Endothelial cell of umbilical vein (primary cell): ENCODE results near the gene CASP3. TPM values are rescaled to one million over a fixed set of nuclear protein-coding genes. Genes with fewer than 3 reads are reported as not detected.
A peak's percentile ranks its signal among the peaks of the same experiment; 100 is the strongest.

Experiments used
- BruUV-seq: library from RNA; stranded (reverse); fragments of 400-500 nt; replicated peaks from 2 replicates; lab custom pipeline; 2021; lab: Mats Ljungman, UMichigan
- CTCF ChIA-PET: fragments of 300-600, 350-600 bp; sonication (Branson Sonifier 250); formaldehyde crosslinking; loops from one replicate; lab custom pipeline; 2021; ENCODE audit warnings: antibody characterized with exemption, inconsistent platforms; lab: Charles Lee
- POLR2A ChIA-PET: fragments of 300-600, 350-600 bp; sonication (Branson Sonifier 250); formaldehyde crosslinking; loops from one replicate; lab custom pipeline; 2021; ENCODE audit warnings: antibody characterized with exemption, inconsistent platforms; lab: Charles Lee
- DNase-seq: peaks from one replicate; pipeline ENCODE4 v3.0.0-alpha.2; 2011; ENCODE audit warnings: low read depth, low spot score
- FAIRE-seq: peaks from 2 replicates; lab custom pipeline; 2011; peaks lifted over from hg19 to GRCh38; lab: Jason Lieb, UNC
- H2AFZ ChIP-seq: 2 replicates; pipeline ENCODE4 v1.6.0; 2012; ENCODE audit warnings: low read depth, low read length, control low read depth, inconsistent platforms
- H3K27ac ChIP-seq: 2 replicates; pipeline ENCODE4 v1.5.1; 2011; ENCODE audit warnings: low read depth, mild to moderate bottlenecking, control low read depth, low read length, moderate library complexity; ENCODE audit not compliant: insufficient read depth
- H3K27me3 ChIP-seq, 2 experiments: 2 replicates each; pipeline versions ENCODE4 v1.6.0 to v1.6.1; 2011; ENCODE audit warnings: low read length in 2 of 2, mixed read lengths in 1 of 2; ENCODE audit not compliant: control insufficient read depth in 2 of 2, insufficient read depth in 2 of 2
- H3K36me3 ChIP-seq, 2 experiments: 2 replicates in 1 of 2; 3 replicates in 1 of 2; pipeline ENCODE4 v1.5.1; 2011; ENCODE audit warnings: low read length in 2 of 2, mild to moderate bottlenecking in 1 of 2, moderate library complexity in 1 of 2; ENCODE audit not compliant: control insufficient read depth in 2 of 2, insufficient read depth in 2 of 2; ENCODE audit errors: extremely low read depth in 1 of 2
- H3K4me1 ChIP-seq: 3 replicates; pipeline ENCODE4 v1.5.1; 2011; ENCODE audit warnings: mild to moderate bottlenecking, low read length; ENCODE audit not compliant: control insufficient read depth, insufficient read depth; ENCODE audit errors: extremely low read depth
- H3K4me2 ChIP-seq: 2 replicates; pipeline ENCODE4 v1.6.1; 2011; ENCODE audit warnings: low read length, control low read depth, mixed read lengths; ENCODE audit not compliant: insufficient read depth
- H3K4me3 ChIP-seq, 3 experiments: fragments of 200-600 bp in 1 of 3; sonication (generic), shearing (Covaris generic) in 1 of 3; replicated peaks in 1 of 3; 2 replicates each; pipeline ENCODE4 v1.5.1; 2011 to 2016; ENCODE audit warnings: control low read depth in 3 of 3, low read length in 3 of 3, mild to moderate bottlenecking in 2 of 3, inconsistent platforms in 1 of 3, low read depth in 1 of 3, moderate library complexity in 1 of 3; ENCODE audit not compliant: insufficient read depth in 1 of 3
- H3K79me2 ChIP-seq: 2 replicates; pipeline ENCODE4 v1.6.0; 2012; ENCODE audit warnings: low read length, inconsistent platforms; ENCODE audit not compliant: control insufficient read depth, insufficient read depth
- H3K9ac ChIP-seq: replicated peaks from 2 replicates; pipeline ENCODE3; 2011; ENCODE audit warnings: low read length, control low read depth; ENCODE audit not compliant: insufficient read depth; ENCODE audit errors: extremely low read depth
- H3K9me1 ChIP-seq: replicated peaks from 3 replicates; pipeline ENCODE4 v1.6.0; 2011; ENCODE audit warnings: mild to moderate bottlenecking, low read length; ENCODE audit not compliant: control insufficient read depth, insufficient read depth; ENCODE audit errors: extremely low read depth
- H3K9me3 ChIP-seq: replicated peaks from 2 replicates; pipeline ENCODE4 v1.5.1; 2012; ENCODE audit warnings: low read length, inconsistent platforms; ENCODE audit not compliant: control insufficient read depth, insufficient read depth
- H4K20me1 ChIP-seq: replicated peaks from 2 replicates; pipeline ENCODE3; 2011; ENCODE audit warnings: mild to moderate bottlenecking, low read length; ENCODE audit not compliant: control insufficient read depth, insufficient read depth; ENCODE audit errors: extremely low read depth
- CTCF ChIP-seq, 2 donors: IDR thresholded peaks; 1 replicate in 1 of 2; 2 replicates in 1 of 2; pipeline ENCODE4 v1.5.1; 2011; ENCODE audit warnings: low read length in 2 of 2, mild to moderate bottlenecking in 2 of 2, moderate library complexity in 2 of 2, control low read depth in 1 of 2, inconsistent platforms in 1 of 2, low read depth in 1 of 2; ENCODE audit not compliant: insufficient read depth in 1 of 2; ENCODE audit errors: extremely low read depth in 1 of 2
- GATA2 ChIP-seq: IDR thresholded peaks from 2 replicates; pipeline ENCODE4 v1.7.0; 2011; ENCODE audit warnings: low read depth, mild to moderate bottlenecking, moderate library complexity, mixed read lengths, low read length; ENCODE audit not compliant: insufficient read length, insufficient read depth
- MAX ChIP-seq: IDR thresholded peaks from 2 replicates; pipeline ENCODE4 v1.6.1; 2011; ENCODE audit not compliant: insufficient read depth, insufficient read length
- POLR2A ChIP-seq: IDR thresholded peaks from 2 replicates; pipeline ENCODE4 v1.6.1; 2012; ENCODE audit warnings: low read depth, mild to moderate bottlenecking, control low read depth, low read length
- dilution Hi-C: fragments of 300-500 bp; cut with MboI; formaldehyde crosslinking; loops from one replicate; pipeline ENCODE4 v1.15.0; 2019; ENCODE audit warnings: low sequenced_read_pairs; ENCODE audit not compliant: extremely low pct_ligation_motif_present
- intact Hi-C: fragments of 100-400 bp; cut with micrococcal nuclease; formaldehyde crosslinking; loops from one replicate; pipeline ENCODE4 v1.10.0; 2022
- polyA plus RNA-seq, 4 experiments: library from polyadenylated mRNA; depleted of rRNA in 3 of 4; stranded (reverse) in 3 of 4; unstranded in 1 of 4; fragments of >200 nt; gene quantifications; 2 replicates each; pipeline versions ENCODE4 v1.2.1 to v1.2.3, GENCODE V29; 2011 to 2012; ENCODE audit warnings: missing spikeins in 1 of 4
- total RNA-seq: library from RNA; stranded (reverse); gene quantifications from 2 replicates; pipeline ENCODE4 v1.2.3, GENCODE V29; 2021

CASP3 gene
- total and polyA plus RNA-seq, 2 donors (not counting 3 experiments of a cell fraction or from before 2014, with no cell fraction given): 26.0 to 54.5 TPM

GRCh38 chr4:184598753-184599491 is 50.3 kb downstream of the CASP3 start:
- Histone ChIP-seq H3K4me3 (no peak overlapping the region), H4K20me1 (no peaks in the 10 kb centered on the region), H3K9me3 (no peaks in the 10 kb centered on the region), H3K4me1 (peaks cover 16% of the 10 kb centered on the region), H3K36me3 (no peaks in the 10 kb centered on the region), H3K9ac (no peak overlapping the region), H3K27me3 (no peaks in the 10 kb centered on the region), H3K27ac (no peak overlapping the region), H3K79me2 (no peaks in the 10 kb centered on the region), H3K9me1 (no peaks in the 10 kb centered on the region), H2AFZ (peak overlapping the region; percentile 24), H3K4me2 (no peak overlapping the region)
- BruUV-seq: no TSS peak
- dilution Hi-C loops (no loop called here), intact Hi-C loops (no loop called here)
- DNase-seq: no peak
- FAIRE-seq: no peak
- ChIA-PET CTCF (no interaction called here), POLR2A (no interaction called here)
- no peak for TF ChIP-seq POLR2A
- TF ChIP-seq MAX: no peak
- TF ChIP-seq CTCF (IDR thresholded peaks at IDR 0.05; ENCODE audit: extremely low read depth in 1 of 2, insufficient read depth in 1 of 2, low read depth in 1 of 2, low read length in 2 of 2): no peak
- TF ChIP-seq GATA2: peak; percentile 14
